GM23248 (cell line): ENCODE results near the gene CHST12.

Experiments
- EZH2 ChIP-seq: fragments of 200-600 bp; sonication (generic); IDR thresholded peaks from 2 replicates; pipeline ENCODE4 v1.6.1; 2018; ENCODE audit warnings: antibody characterized with exemption, mild to moderate bottlenecking; ENCODE audit not compliant: insufficient read depth, poor library complexity, severe bottlenecking
- EZH2phosphoT487 ChIP-seq: fragments of 200-600 bp; sonication (generic); IDR thresholded peaks from 2 replicates; pipeline ENCODE4 v1.6.1; 2018; ENCODE audit warnings: antibody characterized with exemption, moderate library complexity, mild to moderate bottlenecking, low read depth; ENCODE audit not compliant: insufficient read depth

DNA sequence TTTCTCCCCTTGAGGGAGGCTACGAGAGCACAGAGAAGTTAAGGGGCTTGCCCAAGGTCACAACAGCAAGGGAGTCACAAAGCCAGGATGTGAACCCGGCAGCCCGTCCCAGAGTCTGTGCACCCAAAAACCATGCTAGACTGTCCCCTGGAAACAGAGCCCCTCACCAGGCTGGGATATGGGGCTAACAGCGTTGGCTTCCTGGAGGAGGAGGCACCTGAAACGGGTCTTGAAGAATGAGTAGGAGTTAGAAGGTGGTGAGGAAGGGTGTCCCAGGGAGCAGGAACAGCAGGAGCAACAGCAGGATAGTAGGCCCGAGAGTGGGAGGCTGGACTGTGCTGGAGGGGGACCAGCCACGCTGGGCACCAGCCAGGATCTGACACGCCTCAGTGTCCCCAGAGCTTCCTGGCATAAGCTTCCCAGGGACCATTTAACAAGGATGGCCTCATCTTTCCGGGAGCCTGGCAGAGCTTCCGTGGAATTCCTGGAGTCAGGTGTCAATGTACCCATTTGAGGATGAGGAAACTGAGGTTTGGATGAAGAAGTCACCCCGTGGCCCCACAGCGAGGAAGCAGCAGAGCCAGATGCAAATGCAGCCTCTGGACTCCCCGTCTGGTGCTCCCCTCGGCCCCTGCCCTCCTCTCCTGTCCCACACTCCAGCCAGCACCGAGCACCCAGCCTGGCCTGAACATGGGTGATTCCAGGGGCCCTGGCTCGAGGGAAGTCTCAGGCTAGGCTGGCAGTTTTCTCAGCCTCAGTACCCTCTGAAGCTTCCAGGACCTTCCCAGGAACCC is 76.1 kb downstream of the CHST12 start:
- TF ChIP-seq EZH2 (no peak), EZH2phosphoT487 (no peak)
